PC-9 (cell line): ENCODE measurements around the gene ASTN2. TPM values are rescaled to one million over a fixed set of nuclear protein-coding genes. Genes with fewer than 3 reads are reported as not detected.

Experiments
- BruUV-seq: library from RNA; stranded (reverse); fragments of 400-500 nt; replicated peaks from 2 replicates; lab custom pipeline; 2021; lab: Mats Ljungman, UMichigan
- CTCF ChIA-PET: fragments of 300-600 bp; sonication (Branson Sonifier 250); formaldehyde crosslinking; loops from one replicate; lab custom pipeline; 2022; ENCODE audit warnings: antibody characterized with exemption; lab: Charles Lee
- POLR2A ChIA-PET: fragments of 300-600 bp; sonication (Branson Sonifier 250); formaldehyde crosslinking; loops from one replicate; lab custom pipeline; 2022; ENCODE audit warnings: antibody characterized with exemption; ENCODE audit not compliant: unreplicated experiment; lab: Charles Lee
- DNase-seq, 2 experiments: peaks; one replicate each; pipeline versions ENCODE4 v3.0.0 to v3.0.0-alpha.2; 2015 to 2022; ENCODE audit warnings: mixed read lengths in 1 of 2
- H2AFZ ChIP-seq: fragments of 200-600 bp; sonication (generic); 2 replicates; pipeline ENCODE4 v1.8.1; 2017; ENCODE audit warnings: antibody characterized with exemption
- H3F3A ChIP-seq: fragments of 200-600 bp; sonication (generic); 2 replicates; pipeline ENCODE4 v1.8.1; 2017; ENCODE audit warnings: antibody characterized with exemption, mild to moderate bottlenecking, low read depth; ENCODE audit not compliant: insufficient read depth
- H3K27ac ChIP-seq: fragments of 200-600 bp; sonication (generic); 2 replicates; pipeline ENCODE4 v1.6.1; 2016; ENCODE audit warnings: mixed run types
- H3K27me3 ChIP-seq: fragments of 200-600 bp; sonication (generic); 2 replicates; pipeline ENCODE4 v1.6.1; 2016; ENCODE audit warnings: low read depth, mixed run types; ENCODE audit not compliant: insufficient read depth
- H3K36me3 ChIP-seq: fragments of 200-600 bp; sonication (generic); 2 replicates; pipeline ENCODE4 v1.6.1; 2016; ENCODE audit warnings: low read depth, mixed run types
- H3K4me1 ChIP-seq: fragments of 200-600 bp; sonication (generic); replicated peaks from 2 replicates; pipeline ENCODE4 v1.6.1; 2016; ENCODE audit warnings: mixed run types; ENCODE audit not compliant: insufficient read depth
- H3K4me2 ChIP-seq: fragments of 200-600 bp; sonication (generic); 2 replicates; pipeline ENCODE4 v1.6.1; 2017; ENCODE audit warnings: mixed run types
- H3K4me3 ChIP-seq: fragments of 200-600 bp; sonication (generic); 2 replicates; pipeline ENCODE4 v1.6.1; 2016; ENCODE audit warnings: mixed run types
- H3K79me2 ChIP-seq: fragments of 200-600 bp; sonication (generic); 2 replicates; pipeline ENCODE4 v1.6.1; 2017; ENCODE audit warnings: low read depth, mixed run types
- H3K9me2 ChIP-seq: fragments of 200-600 bp; sonication (generic); 2 replicates; pipeline ENCODE4 v1.8.1; 2017; ENCODE audit warnings: mild to moderate bottlenecking; ENCODE audit not compliant: insufficient read depth
- H3K9me3 ChIP-seq: fragments of 200-600 bp; sonication (generic); 2 replicates; pipeline ENCODE4 v1.8.1; 2016; ENCODE audit warnings: low read depth; ENCODE audit not compliant: insufficient read depth
- H4K20me1 ChIP-seq: fragments of 200-600 bp; sonication (generic); 2 replicates; pipeline ENCODE4 v1.8.1; 2017; ENCODE audit not compliant: insufficient read depth
- EZH2 ChIP-seq: fragments of 200-600 bp; sonication (generic); IDR thresholded peaks from 2 replicates; pipeline ENCODE4 v1.8.0; 2017; ENCODE audit warnings: antibody characterized with exemption, low read depth
- intact Hi-C: fragments of 100-400 bp; cut with micrococcal nuclease; formaldehyde crosslinking; loops from one replicate; pipeline ENCODE4 v1.10.0; 2022; ENCODE audit not compliant: unreplicated experiment
- total RNA-seq: library from RNA; stranded (reverse); gene quantifications from 2 replicates; pipeline ENCODE4 v1.2.3, GENCODE V29; 2021
- TF ChIP-seq, protein P1 (sequence below): fragments of 200-600 bp; sonication (generic); conservative IDR thresholded peaks from 2 replicates; pipeline ENCODE4 v1.6.1; 2017; ENCODE audit warnings: mixed run types, antibody characterized with exemption, mild to moderate bottlenecking, moderate library complexity

The ASTN2 gene
- total RNA-seq, 1 experiment from 2014 or later: 6.2 TPM

DNA sequence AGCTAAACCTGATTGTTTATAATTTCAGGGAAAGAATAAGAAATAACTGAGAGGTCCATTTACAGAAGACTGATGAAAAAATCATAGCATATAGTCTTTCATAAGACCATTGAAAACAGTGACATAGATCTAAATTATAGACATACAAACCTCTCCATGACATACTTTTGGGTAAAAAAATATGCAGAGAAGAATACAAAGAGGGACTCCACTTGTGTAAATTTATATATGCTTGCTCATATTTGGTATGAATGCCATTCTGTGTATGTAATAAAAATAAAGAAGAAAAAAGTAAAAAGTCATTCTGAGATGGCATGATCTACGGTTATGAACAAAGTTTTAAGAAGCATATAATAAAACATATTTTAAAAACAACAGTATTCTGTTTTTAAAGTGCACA, 310.7 kb downstream of the ASTN2 start:
- no peak overlapping the region for H3K4me3 ChIP-seq
- H3K4me1 ChIP-seq: peaks cover 6% of the 10 kb centered on the region; the same call in 1 of the 2 replicates
- no peaks in the 10 kb centered on the region for H3K79me2 ChIP-seq
- H2AFZ ChIP-seq: no peak overlapping the region
- no peaks in the 10 kb centered on the region for H3K9me2 ChIP-seq
- H4K20me1 ChIP-seq: no peaks in the 10 kb centered on the region
- H3F3A ChIP-seq: no peaks in the 10 kb centered on the region; the same call in 1 of the 2 replicates
- TF ChIP-seq, protein P1, sequence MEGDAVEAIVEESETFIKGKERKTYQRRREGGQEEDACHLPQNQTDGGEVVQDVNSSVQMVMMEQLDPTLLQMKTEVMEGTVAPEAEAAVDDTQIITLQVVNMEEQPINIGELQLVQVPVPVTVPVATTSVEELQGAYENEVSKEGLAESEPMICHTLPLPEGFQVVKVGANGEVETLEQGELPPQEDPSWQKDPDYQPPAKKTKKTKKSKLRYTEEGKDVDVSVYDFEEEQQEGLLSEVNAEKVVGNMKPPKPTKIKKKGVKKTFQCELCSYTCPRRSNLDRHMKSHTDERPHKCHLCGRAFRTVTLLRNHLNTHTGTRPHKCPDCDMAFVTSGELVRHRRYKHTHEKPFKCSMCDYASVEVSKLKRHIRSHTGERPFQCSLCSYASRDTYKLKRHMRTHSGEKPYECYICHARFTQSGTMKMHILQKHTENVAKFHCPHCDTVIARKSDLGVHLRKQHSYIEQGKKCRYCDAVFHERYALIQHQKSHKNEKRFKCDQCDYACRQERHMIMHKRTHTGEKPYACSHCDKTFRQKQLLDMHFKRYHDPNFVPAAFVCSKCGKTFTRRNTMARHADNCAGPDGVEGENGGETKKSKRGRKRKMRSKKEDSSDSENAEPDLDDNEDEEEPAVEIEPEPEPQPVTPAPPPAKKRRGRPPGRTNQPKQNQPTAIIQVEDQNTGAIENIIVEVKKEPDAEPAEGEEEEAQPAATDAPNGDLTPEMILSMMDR: no peak
- no peak for TF ChIP-seq EZH2
- H3K27me3 ChIP-seq: no peaks in the 10 kb centered on the region
- no peaks in the 10 kb centered on the region for H3K36me3 ChIP-seq
- ChIA-PET CTCF (no interaction called here), POLR2A (no interaction called here)
- no peak for DNase-seq
- no TSS peak for BruUV-seq
- H3K27ac ChIP-seq: no peak overlapping the region
- H3K9me3 ChIP-seq: peaks cover 5% of the 10 kb centered on the region; the same call in 1 of the 2 replicates
- intact Hi-C loops: no loop called here
- H3K4me2 ChIP-seq: no peak overlapping the region

DNA sequence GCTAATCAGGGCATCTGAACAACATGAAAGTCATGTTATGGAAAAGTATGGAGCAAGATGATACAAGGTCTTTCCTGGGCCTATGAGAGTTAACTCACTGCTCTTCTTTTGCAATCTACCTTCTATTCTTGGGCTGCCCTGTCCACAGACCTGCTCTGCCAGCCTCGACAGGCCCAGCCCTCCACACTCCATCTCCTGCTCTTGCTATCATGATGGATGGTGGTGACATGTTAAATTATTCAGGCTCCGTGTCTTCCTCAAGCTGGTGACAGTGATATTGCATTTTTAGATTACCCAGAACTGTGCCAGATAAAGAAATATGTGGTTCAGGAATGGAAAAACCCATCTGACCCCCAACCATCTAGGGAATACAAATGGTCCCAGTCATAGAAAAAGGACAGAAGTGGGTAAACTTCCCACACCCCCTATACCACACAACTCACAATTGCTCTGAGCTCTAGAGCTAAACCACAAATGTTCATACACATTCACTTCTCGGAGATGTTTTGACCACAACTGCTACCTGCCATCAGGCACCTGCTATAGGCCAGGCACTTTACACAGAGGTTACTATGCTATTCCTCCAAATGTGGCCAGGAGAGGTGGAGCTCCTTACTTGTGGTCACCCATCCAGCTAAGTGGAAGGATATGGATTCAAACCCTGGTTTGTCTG, 311.3 kb downstream of the ASTN2 start:
- Histone ChIP-seq H3K79me2 (no peaks in the 10 kb centered on the region), H3K9me2 (no peaks in the 10 kb centered on the region), H4K20me1 (no peaks in the 10 kb centered on the region), H3K4me3 (no peak overlapping the region), H3K9me3 (peaks cover 5% of the 10 kb centered on the region; the same call in 1 of the 2 replicates), H3K36me3 (no peaks in the 10 kb centered on the region), H3K4me1 (peaks cover 2% of the 10 kb centered on the region; the same call in 1 of the 2 replicates), H2AFZ (no peak overlapping the region), H3K27ac (no peak overlapping the region), H3K27me3 (no peaks in the 10 kb centered on the region), H3K4me2 (no peak overlapping the region), H3F3A (no peaks in the 10 kb centered on the region; the same call in 1 of the 2 replicates)
- intact Hi-C loops: no loop called here
- TF ChIP-seq, protein P1: no peak
- TF ChIP-seq EZH2: no peak
- no TSS peak for BruUV-seq
- DNase-seq: no peak
- CTCF ChIA-PET: no interaction called here
- POLR2A ChIA-PET: interaction anchor here (0.5 kb wide), 1 partner anchor 293 kb away, joined by 6 read pairs; no protein-coding TSS in a partner anchor

DNA sequence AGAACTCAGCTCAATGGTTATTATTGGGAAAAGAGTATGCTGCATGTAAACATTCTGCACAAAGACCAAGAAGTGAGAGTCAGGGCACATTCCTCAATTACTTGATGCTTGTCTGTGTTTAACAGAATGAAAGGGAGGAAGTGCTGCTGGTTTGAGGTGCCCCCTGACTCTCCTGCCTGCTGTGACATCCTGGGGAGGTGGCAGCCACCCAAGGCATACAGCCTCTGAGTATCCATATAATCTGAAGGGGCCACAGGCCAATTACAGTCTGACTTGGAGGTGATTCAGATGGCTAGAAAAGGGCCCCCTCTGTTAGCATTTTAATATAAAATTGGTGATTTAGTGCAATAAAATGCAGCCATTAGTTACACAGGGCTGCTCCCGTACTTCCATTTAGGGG, 313.8 kb downstream of the ASTN2 start:
- peaks cover 5% of the 10 kb centered on the region; the same call in 1 of the 2 replicates for H3K9me3 ChIP-seq
- POLR2A ChIA-PET: no interaction called here
- no peak overlapping the region for H3K4me2 ChIP-seq
- H3F3A ChIP-seq: no peaks in the 10 kb centered on the region
- H3K9me2 ChIP-seq: no peaks in the 10 kb centered on the region
- H3K27me3 ChIP-seq: no peaks in the 10 kb centered on the region
- CTCF ChIA-PET: no interaction called here
- TF ChIP-seq, protein P1: no peak
- no peak for TF ChIP-seq EZH2
- H3K79me2 ChIP-seq: no peaks in the 10 kb centered on the region
- H4K20me1 ChIP-seq: no peaks in the 10 kb centered on the region
- H3K4me1 ChIP-seq: no peaks in the 10 kb centered on the region
- intact Hi-C loops: no loop called here
- H2AFZ ChIP-seq: no peak overlapping the region
- no peak overlapping the region for H3K4me3 ChIP-seq
- DNase-seq: no peak
- no TSS peak for BruUV-seq
- H3K27ac ChIP-seq: no peak overlapping the region
- no peaks in the 10 kb centered on the region for H3K36me3 ChIP-seq
